NCI-H2227 (cell line): ENCODE data around the gene GYS2.

Source experiments
- DNase-seq: peaks from one replicate; lab custom pipeline; 2025; ENCODE audit not compliant: unreplicated experiment; lab: John Stamatoyannopoulos, UW

Gene GYS2

DNA sequence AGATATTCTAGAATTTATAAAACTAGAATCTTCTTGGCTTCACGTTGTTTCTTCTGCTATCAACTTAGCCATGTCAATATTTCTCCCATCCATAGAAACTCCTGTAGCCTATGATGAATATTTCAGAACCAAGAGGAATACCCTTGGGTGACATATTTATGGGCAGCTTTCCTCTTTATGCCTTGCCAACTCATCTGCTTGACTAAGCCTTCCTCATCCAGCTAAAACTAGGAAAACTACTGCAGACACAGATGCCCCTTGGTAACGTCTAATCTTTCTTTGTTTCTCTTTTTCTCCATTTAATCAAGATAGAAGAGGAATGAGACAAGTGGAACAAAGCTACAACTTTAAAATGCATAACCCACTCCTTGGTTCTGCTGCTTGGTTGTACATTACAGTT lies 96.8 kb downstream of the GYS2 start:
- no peak for DNase-seq

DNA sequence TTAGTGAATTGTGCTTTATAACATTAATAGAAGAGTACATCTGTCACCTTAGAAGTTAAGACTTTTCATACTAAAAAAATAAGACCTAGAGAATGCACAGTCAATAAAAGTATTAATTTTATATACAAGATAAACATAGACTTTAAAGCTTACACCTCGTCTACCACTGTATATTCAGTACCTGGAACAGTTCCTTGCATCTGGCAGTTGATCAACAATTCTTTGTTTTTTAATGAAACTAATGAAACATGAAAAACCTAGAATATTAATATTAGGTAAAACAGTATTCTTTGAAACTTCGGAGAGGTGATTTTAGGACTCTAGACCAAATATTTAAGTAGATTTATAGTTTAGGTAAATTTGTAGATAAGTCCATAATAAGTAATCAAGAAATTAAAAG lies 98.8 kb downstream of the GYS2 start:
- no peak for DNase-seq

DNA sequence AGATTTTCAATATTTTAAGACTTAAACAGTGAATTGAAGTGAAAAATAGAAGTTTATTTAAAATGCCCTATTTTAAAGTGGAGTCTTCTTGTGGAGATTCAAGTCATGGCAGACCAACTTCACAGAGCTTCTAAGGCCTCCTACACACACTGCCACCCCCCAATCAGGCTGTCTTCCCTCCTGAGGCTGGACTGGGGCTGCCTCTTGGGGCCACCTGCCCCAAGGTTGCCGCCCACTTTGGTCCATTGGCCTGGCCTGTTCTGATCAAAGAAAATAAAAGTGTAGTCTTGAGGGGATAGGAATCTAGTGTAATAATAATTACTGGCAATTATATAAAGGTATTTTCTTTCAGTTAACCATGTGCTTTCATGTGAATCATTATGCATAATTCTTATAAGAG lies 101.8 kb downstream of the GYS2 start:
- DNase-seq, result no peak

DNA sequence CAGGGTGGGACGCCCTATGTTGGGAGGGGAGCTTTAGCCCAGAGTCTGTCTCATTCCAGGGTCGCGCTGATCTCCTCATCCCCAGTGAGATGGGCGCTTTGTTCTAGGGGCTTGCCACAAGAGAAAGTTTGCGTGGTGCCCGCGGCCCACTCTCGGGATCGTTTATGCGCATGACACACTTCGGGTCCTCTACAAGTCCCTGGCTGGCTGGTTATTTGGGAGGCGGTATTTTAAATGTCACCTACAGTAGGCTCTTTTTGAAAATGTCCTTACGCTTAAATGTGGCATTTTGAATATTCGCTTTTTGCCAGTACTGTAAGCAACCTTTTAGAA lies 102.5 kb downstream of the GYS2 start:
- DNase-seq, result peak; percentile 50

DNA sequence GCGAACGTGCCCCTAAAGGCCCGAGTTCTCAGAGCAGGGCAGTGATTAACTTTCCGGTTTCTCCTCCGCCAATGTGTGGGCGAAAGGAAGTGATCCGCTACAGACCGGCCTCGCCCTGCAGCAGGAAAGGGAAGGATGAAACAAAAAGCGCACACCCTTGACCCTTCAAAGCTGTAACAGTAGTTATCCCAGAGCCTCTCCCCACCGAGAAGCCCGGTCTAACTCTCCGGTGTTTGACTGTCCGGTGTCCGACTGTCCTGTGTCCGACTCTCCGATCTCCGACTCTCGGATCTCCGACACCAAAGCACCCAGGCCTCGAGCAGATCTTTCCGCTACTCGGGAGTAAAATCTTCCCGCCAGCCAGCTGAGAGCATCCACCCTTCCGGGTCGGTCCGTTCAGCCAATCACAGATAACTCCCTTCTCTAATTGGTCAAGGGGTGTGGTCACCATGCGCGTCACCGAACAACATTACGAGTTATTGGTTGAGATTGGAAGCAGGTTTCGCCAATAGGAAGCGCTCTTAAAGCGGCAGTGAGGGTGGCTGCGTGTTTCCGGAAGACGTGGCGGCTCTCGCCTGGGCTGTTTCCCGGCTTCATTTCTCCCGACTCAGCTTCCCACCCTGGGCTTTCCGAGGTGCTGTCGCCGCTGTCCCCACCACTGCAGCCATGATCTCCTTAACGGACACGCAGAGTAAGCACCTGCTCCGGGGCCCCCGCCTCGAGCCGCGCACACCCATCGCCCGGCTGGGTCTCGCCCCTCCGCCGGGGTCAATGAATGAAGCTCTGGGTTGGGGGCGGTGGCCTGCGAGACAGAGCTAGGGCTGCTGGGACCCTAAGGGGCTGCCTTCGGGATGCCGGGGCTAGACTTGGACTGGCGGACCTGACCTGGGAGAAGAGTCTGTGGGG lies 103.1 kb downstream of the GYS2 start, which contains the start of the genes GOLT1B and RECQL:
GOLT1B (plus strand) TSS at position 532 of the 906 bp plus-strand sequence; CDS start at position 667, 135 bp downstream.
RECQL (minus strand) TSS at position 378 of the 906 bp plus-strand sequence. CDS start 2,065 bp downstream, outside the sequence.
- peak; percentile 96 for DNase-seq

DNA sequence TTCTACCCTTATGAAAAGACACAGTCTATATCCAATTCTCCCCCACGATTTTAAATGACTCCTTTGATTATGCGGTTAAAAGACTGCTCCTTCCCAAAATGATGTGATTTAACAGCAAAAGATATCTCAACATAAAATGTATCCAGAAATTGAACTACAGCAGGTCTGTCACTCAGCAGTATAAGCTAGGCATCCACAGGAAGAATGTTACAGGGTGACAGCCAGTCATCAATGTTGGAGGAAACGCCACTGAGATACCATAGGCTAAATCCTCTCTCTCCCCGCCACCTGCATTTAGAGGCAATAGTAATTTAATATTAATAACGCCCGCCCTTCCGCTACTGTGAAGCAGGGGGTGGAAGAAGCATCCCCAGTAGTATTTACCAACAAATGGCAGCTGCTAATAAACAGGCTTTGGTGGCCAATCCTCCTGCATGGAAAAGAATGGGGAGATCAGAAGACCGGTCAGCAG lies 103.8 kb downstream of the GYS2 start:
- peak; percentile 30 for DNase-seq

DNA sequence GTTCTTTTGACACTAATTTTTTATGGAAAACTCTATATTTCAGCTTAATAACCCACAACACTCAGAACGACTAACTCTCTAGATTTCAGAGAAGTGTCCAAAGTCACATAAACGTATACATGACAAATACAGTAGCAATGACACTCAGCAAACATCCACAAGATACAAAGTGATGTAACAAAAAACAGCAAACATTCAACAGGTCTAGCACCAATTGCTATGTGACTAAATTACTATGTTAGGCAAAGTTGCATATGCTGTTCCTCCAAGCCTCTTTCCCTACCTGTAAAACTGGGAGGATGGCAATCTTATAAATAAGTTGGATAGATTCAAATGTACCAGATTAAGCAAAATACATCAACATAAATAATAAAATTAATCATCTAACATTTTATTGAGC lies 104.9 kb downstream of the GYS2 start:
- DNase-seq, result no peak
